ENCODE results near the gene ARPC5L. TPM values are rescaled to one million over a fixed set of nuclear protein-coding genes. Genes with fewer than 3 reads are reported as not detected.
A peak's percentile ranks its signal among the peaks of the same experiment; 100 is the strongest.

ARPC5L gene
- total and polyA plus RNA-seq, 12 donors = 26.6 to 74.9 (median 39.9) TPM

DNA sequence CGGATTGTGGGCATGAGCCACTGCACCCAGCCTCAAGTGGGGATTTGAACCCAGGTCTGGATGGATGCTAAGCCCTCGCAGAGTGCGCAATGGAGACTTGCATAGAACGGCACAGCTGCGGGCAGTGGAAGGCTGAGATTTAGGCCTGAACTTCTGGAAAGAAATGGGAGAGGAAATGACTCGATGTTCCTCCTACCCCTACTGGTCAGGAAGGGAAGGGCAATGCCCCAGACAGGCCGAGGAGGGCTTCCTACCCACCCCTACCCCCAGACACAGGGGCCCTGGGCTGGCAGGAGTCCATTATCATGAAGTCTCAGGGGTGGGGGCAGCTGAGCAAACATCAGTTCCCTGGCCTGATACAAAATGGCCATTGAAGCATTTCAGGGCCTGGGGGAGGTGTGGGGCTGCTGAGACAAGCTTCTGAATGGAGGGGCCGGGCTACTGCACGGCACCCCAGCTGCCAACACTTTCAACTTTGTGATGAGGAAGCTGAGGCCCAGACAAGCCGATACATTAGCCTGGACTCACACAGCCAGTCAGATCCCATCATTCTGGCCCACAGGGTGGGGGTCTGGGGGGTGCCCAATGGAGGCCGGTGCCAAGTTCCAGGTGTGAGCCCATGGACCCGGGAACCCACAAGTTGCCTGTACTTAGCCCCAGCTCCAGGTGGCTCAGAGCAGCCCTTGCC, 22.2 kb upstream of the ARPC5L start:
- Histone ChIP-seq H3K36me3 (no peaks in the 10 kb centered on the region), H3K27me3 (peaks cover 0 to 6% (median 0%) of the 10 kb centered on the region in 7 donors), H3K4me1 (peaks cover 9 to 39% (median 15%) of the 10 kb centered on the region in 9 donors), H3K27ac (peak overlapping the region in 5 of 10 donors; percentile 12 to 61 (median 47)), H3K9me3 (no peaks in the 10 kb centered on the region), H3K4me3 (no peak overlapping the region)
- DNase-seq (no peak), ATAC-seq (peak in 2 of 8 donors; percentile 2 to 28)
- intact Hi-C loops (cut with DNase I) = loop anchor here in 3 of 10 donors (5.0 kb wide), 3 partner anchors 57 to 67 kb away; partner anchors contain the start of genes NR6A1 (in 1 of the 3) and OLFML2A (in 1 of the 3)
- TF ChIP-seq, protein P1, sequence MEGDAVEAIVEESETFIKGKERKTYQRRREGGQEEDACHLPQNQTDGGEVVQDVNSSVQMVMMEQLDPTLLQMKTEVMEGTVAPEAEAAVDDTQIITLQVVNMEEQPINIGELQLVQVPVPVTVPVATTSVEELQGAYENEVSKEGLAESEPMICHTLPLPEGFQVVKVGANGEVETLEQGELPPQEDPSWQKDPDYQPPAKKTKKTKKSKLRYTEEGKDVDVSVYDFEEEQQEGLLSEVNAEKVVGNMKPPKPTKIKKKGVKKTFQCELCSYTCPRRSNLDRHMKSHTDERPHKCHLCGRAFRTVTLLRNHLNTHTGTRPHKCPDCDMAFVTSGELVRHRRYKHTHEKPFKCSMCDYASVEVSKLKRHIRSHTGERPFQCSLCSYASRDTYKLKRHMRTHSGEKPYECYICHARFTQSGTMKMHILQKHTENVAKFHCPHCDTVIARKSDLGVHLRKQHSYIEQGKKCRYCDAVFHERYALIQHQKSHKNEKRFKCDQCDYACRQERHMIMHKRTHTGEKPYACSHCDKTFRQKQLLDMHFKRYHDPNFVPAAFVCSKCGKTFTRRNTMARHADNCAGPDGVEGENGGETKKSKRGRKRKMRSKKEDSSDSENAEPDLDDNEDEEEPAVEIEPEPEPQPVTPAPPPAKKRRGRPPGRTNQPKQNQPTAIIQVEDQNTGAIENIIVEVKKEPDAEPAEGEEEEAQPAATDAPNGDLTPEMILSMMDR (IDR thresholded peaks at IDR 0.05) = peak; percentile 12 to 59 (median 48)
- WGBS, 2 donors = 71 to 75% methylated on average over 12 of the region's 12 CpGs

DNA sequence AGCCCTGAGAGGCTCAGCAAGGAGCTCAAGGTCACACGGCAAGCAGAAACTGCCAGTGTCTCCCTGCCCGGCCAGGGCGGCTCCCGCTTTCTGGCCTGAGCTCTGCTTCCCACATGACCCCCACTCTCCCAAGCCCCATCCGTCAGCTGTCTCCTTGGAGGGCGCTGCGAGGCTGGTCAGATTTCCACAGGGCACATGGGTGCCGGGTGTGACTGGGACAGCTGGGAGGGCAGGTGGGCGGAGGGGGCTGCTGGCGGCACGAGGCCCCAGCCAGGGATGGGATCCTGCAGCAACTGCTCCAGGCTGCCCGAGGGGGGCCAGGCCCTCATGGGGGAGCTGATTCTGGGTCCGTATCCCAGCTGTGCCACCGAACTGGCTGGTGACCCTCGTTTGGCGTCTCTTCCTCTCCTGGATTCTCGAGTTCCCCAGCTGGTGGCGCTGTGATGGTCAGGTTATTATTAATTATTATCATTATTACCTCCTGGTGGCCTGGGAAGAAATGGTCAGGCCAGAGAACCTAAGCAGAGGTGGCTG, 21.6 kb upstream of the ARPC5L start:
- ATAC-seq = peak in 5 of 8 donors; percentile 19 to 34 (median 24)
- H3K27ac ChIP-seq = peak overlapping the region in 5 of 10 donors; percentile 12 to 61 (median 47)
- peaks cover 3 to 33% (median 9%) of the 10 kb centered on the region in 9 donors for H3K4me1 ChIP-seq
- DNase-seq = no peak
- peaks cover 0 to 6% (median 0%) of the 10 kb centered on the region in 7 donors for H3K27me3 ChIP-seq
- WGBS, 2 donors = 72 to 77% methylated on average over 18 of the region's 18 CpGs
- no peak overlapping the region for H3K4me3 ChIP-seq
- no peaks in the 10 kb centered on the region for H3K36me3 ChIP-seq
- intact Hi-C loops (cut with DNase I) = loop anchor here in 1 of 10 donors (5.0 kb wide), 1 partner anchor 58 kb away; no protein-coding TSS in a partner anchor
- H3K9me3 ChIP-seq = no peaks in the 10 kb centered on the region
- TF ChIP-seq, protein P1 (IDR thresholded peaks at IDR 0.05) = peak in 8 of 9 donors; percentile 7 to 45 (median 26)

DNA sequence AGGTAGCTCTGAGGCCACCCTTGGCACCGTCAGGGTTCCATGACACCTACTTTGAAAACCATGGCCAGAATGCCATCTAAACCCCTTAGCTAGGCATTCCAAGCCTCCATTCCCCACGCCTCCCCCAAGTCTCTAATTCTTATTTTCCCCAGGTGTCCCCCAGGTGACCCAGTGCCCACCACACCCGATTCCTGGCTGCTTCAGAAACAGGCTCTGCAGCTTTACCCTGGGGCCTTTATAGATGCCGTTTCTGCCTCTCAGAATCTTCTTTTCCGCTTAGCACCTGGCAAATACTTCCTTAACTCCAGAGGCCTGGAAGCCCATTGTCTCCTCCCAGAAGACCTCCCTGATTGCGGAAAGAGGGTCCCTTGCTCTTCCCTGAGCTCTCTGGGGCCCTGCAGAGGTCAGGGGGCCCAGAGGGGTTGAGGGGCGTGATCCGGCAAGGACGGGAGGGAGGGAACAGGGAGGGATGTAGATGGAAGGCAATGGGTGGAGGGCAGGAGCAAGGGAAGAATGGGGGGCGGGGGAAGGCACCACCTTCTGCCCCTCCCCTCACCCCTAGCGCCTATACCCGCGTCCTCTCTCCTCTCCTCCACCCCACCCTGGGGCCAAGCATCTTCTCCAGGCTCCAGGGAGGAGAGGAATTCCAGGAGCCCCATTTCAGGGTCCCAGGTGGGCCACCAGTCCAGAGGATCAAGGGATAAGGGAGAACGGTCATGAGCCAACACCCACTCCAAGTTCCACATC, 20.7 kb upstream of the ARPC5L start:
- Histone ChIP-seq H3K27me3 (peaks cover 0 to 6% (median 0%) of the 10 kb centered on the region in 7 donors), H3K9me3 (no peaks in the 10 kb centered on the region), H3K36me3 (no peaks in the 10 kb centered on the region), H3K4me3 (no peak overlapping the region), H3K27ac (peak overlapping the region in 2 of 10 donors; percentile 9 to 15), H3K4me1 (peaks cover 0 to 24% (median 7%) of the 10 kb centered on the region in 9 donors)
- WGBS, 2 donors = 84 to 88% methylated on average over 14 of the region's 14 CpGs
- DNase-seq = no peak
- TF ChIP-seq, protein P1 (IDR thresholded peaks at IDR 0.05) = no peak
- intact Hi-C loops (cut with DNase I) = loop anchor here in 1 of 10 donors (5.0 kb wide), 1 partner anchor 59 kb away; no protein-coding TSS in a partner anchor
- ATAC-seq = peak in 2 of 8 donors; percentile 7 to 37
